Measurements from ENCODE around the gene TENT4A. TPM values are rescaled to one million over a fixed set of nuclear protein-coding genes. Genes with fewer than 3 reads are reported as not detected.

TENT4A gene
- total and polyA plus RNA-seq, 2 experiments from 2014 or later = 6.7 to 27.0 TPM

- Histone ChIP-seq H3K27ac (no peak overlapping the region), H3K27me3 (no peaks in the 10 kb centered on the region), H3K4me3 (no peak overlapping the region), H3K4me1 (ENCODE audit: low read depth) (no peaks in the 10 kb centered on the region), H3K9me3 (ENCODE audit: low read depth) (no peaks in the 10 kb centered on the region), H3K36me3 (peaks cover 51% of the 10 kb centered on the region)
- no peak for TF ChIP-seq CTCF (IDR thresholded peaks at IDR 0.05; ENCODE audit: low read depth, low read length)
- no peak for DNase-seq (ENCODE audit: low read depth in 1 of 2, low spot score in 1 of 2)
Observed at GRCh38 chr5:6752782-6753181, 39.5 kb downstream of the TENT4A start.

GRCh38 chr5:6753851-6754250, 40.6 kb downstream of the TENT4A start:
- DNase-seq (ENCODE audit: low read depth in 1 of 2, low spot score in 1 of 2) = no peak
- no peak overlapping the region for H3K27ac ChIP-seq
- H3K4me3 ChIP-seq = no peak overlapping the region
- H3K27me3 ChIP-seq = no peaks in the 10 kb centered on the region
- no peak for TF ChIP-seq CTCF (IDR thresholded peaks at IDR 0.05; ENCODE audit: low read depth, low read length)
- H3K36me3 ChIP-seq = peaks cover 51% of the 10 kb centered on the region
- no peaks in the 10 kb centered on the region for H3K9me3 ChIP-seq (ENCODE audit: low read depth)
- no peaks in the 10 kb centered on the region for H3K4me1 ChIP-seq (ENCODE audit: low read depth)

- no peak overlapping the region for H3K27ac ChIP-seq
- no peak for TF ChIP-seq CTCF (IDR thresholded peaks at IDR 0.05; ENCODE audit: low read depth, low read length)
- no peaks in the 10 kb centered on the region for H3K27me3 ChIP-seq
- no peak overlapping the region for H3K4me3 ChIP-seq
- H3K36me3 ChIP-seq = peaks cover 46% of the 10 kb centered on the region
- DNase-seq (ENCODE audit: low read depth in 1 of 2, low spot score in 1 of 2) = no peak
- no peaks in the 10 kb centered on the region for H3K4me1 ChIP-seq (ENCODE audit: low read depth)
- no peaks in the 10 kb centered on the region for H3K9me3 ChIP-seq (ENCODE audit: low read depth)
Observed at GRCh38 chr5:6754766-6755165, 41.5 kb downstream of the TENT4A start.

- DNase-seq (ENCODE audit: low read depth in 1 of 2, low spot score in 1 of 2) = no peak
- H3K27ac ChIP-seq = no peak overlapping the region
- H3K36me3 ChIP-seq = peaks cover 46% of the 10 kb centered on the region
- no peaks in the 10 kb centered on the region for H3K4me1 ChIP-seq (ENCODE audit: low read depth)
- TF ChIP-seq CTCF (IDR thresholded peaks at IDR 0.05; ENCODE audit: low read depth, low read length) = no peak
- no peak overlapping the region for H3K4me3 ChIP-seq
- no peaks in the 10 kb centered on the region for H3K27me3 ChIP-seq
- no peaks in the 10 kb centered on the region for H3K9me3 ChIP-seq (ENCODE audit: low read depth)
Observed at GRCh38 chr5:6755519-6755918, 42.3 kb downstream of the TENT4A start.

GRCh38 chr5:6755941-6756340, 42.7 kb downstream of the TENT4A start:
- no peak overlapping the region for H3K4me3 ChIP-seq
- no peak overlapping the region for H3K27ac ChIP-seq
- no peaks in the 10 kb centered on the region for H3K27me3 ChIP-seq
- no peaks in the 10 kb centered on the region for H3K9me3 ChIP-seq (ENCODE audit: low read depth)
- no peak for DNase-seq (ENCODE audit: low read depth in 1 of 2, low spot score in 1 of 2)
- no peak for TF ChIP-seq CTCF (IDR thresholded peaks at IDR 0.05; ENCODE audit: low read depth, low read length)
- peaks cover 42% of the 10 kb centered on the region for H3K36me3 ChIP-seq
- no peaks in the 10 kb centered on the region for H3K4me1 ChIP-seq (ENCODE audit: low read depth)
